ENCODE results near the gene CCDC6.

DNA sequence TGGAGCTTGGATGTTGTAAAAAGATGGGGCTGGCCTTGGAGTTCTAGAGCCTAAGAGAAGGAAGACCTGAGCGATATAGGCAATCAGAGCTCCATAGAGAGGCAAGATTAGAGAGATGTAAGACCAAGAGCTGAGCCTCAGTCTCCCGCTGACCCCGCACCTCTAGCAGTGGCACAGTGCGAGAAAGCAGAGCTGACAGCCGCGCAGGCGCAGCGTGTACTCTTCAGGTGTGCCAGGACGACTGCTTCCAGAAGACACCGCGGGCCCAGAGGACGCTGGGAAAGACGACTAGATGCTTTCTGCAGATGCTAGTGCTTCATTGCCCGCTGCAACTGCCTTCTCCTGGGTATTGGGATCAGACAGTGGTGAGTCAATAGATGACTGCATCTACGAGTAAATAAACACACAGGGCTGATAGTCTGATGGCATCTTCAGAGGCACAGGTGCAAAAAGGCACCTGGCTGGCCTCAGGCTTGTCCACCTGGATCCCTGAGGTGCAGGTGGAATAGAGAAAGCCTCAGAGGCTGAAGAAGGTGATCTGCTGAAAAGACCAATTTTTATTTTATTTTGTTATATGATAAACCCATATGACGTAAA, 38.1 kb upstream of the CCDC6 start:
- no peak for TF ChIP-seq POLR2A (IDR thresholded peaks at IDR 0.05)
- TF ChIP-seq CTCF (IDR thresholded peaks at IDR 0.05) = no peak

All from lower leg skin (tissue), 3 donors.